PC-3 (cell line): ENCODE results near the gene NEK1. TPM values are rescaled to one million over a fixed set of nuclear protein-coding genes. Genes with fewer than 3 reads are reported as not detected.

ENCODE experiments used
- ATAC-seq: fragments of 200-7000 bp; cut with Tn5 transposase; 2 replicates; pipeline ENCODE4 v1.9.1; 2020; ENCODE audit warnings: mild to moderate bottlenecking, moderate library complexity
- Bru-seq: library from RNA; stranded (reverse); fragments of 400-500 nt; gene quantifications from one replicate; lab custom pipeline; 2021; lab: Mats Ljungman, UMichigan
- BruChase-seq, 2 experiments: library from RNA; stranded (reverse); fragments of 400-500 nt; gene quantifications; one replicate each; lab custom pipeline; 2021; lab: Mats Ljungman, UMichigan
- BruUV-seq: library from RNA; stranded (reverse); fragments of 400-500 nt; replicated peaks from 2 replicates; lab custom pipeline; 2021; lab: Mats Ljungman, UMichigan
- CTCF ChIA-PET: fragments of 300-600 bp; sonication (Branson Sonifier 250); formaldehyde crosslinking; loops from one replicate; lab custom pipeline; 2022; ENCODE audit warnings: antibody characterized with exemption; lab: Charles Lee
- POLR2A ChIA-PET: fragments of 300-600 bp; sonication (Branson Sonifier 250); formaldehyde crosslinking; loops from one replicate; lab custom pipeline; 2022; ENCODE audit warnings: antibody characterized with exemption; ENCODE audit not compliant: unreplicated experiment; lab: Charles Lee
- DNase-seq: peaks from one replicate; pipeline ENCODE4 v3.0.0-alpha.2; 2015
- H2AFZ ChIP-seq: fragments of 300-600 bp; sonication (generic); 2 replicates; pipeline ENCODE4 v1.6.0; 2016; ENCODE audit warnings: antibody characterized with exemption, low read length
- H3F3A ChIP-seq: fragments of 300-600 bp; sonication (generic); one replicate; pipeline ENCODE4 v1.6.0; 2017; ENCODE audit warnings: antibody characterized with exemption, low read length, control low read depth, mild to moderate bottlenecking; ENCODE audit not compliant: unreplicated experiment
- H3K27ac ChIP-seq: fragments of 300-600 bp; sonication (generic); 2 replicates; pipeline ENCODE4 v1.5.1; 2016; ENCODE audit warnings: mild to moderate bottlenecking, low read length
- H3K27me3 ChIP-seq: fragments of 300-600 bp; sonication (generic); 2 replicates; pipeline ENCODE4 v1.6.1; 2016; ENCODE audit warnings: low read length, mixed read lengths
- H3K36me3 ChIP-seq: fragments of 300-600 bp; sonication (generic); 2 replicates; pipeline ENCODE4 v1.6.1; 2016; ENCODE audit warnings: low read depth, mixed run types, low read length, mixed read lengths
- H3K4me1 ChIP-seq: fragments of 300-600 bp; sonication (generic); 2 replicates; pipeline ENCODE4 v1.5.1; 2016; ENCODE audit warnings: low read length; ENCODE audit not compliant: insufficient read depth
- H3K4me2 ChIP-seq: fragments of 300-600 bp; sonication (generic); 2 replicates; pipeline ENCODE4 v1.6.0; 2016; ENCODE audit warnings: low read length
- H3K4me3 ChIP-seq: fragments of 300-600 bp; sonication (generic); 2 replicates; pipeline ENCODE4 v1.5.1; 2016; ENCODE audit warnings: mild to moderate bottlenecking, low read length, mixed read lengths
- H3K79me2 ChIP-seq: fragments of 300-600 bp; sonication (generic); 2 replicates; pipeline ENCODE4 v1.6.1; 2017; ENCODE audit warnings: low read length, mixed read lengths
- H3K9ac ChIP-seq: fragments of 300-600 bp; sonication (generic); 2 replicates; pipeline ENCODE4 v1.6.0; 2016; ENCODE audit warnings: mild to moderate bottlenecking, low read length
- H3K9me2 ChIP-seq: fragments of 300-600 bp; sonication (generic); replicated peaks from 2 replicates; pipeline ENCODE4 v1.6.1; 2016; ENCODE audit warnings: mixed run types, low read length, mixed read lengths
- H3K9me3 ChIP-seq: fragments of 300-600 bp; sonication (generic); 2 replicates; pipeline ENCODE4 v1.6.1; 2016; ENCODE audit warnings: low read length, mixed read lengths
- H4K20me1 ChIP-seq: fragments of 300-600 bp; sonication (generic); 2 replicates; pipeline ENCODE4 v1.6.1; 2016; ENCODE audit warnings: low read length, mixed read lengths
- CTCF ChIP-seq: fragments of 300-600 bp; sonication (generic); conservative IDR thresholded peaks from 2 replicates; pipeline ENCODE4 v1.5.1; 2017; ENCODE audit warnings: antibody characterized with exemption, low read depth, mild to moderate bottlenecking, low read length
- EZH2 ChIP-seq: fragments of 300-600 bp; sonication (generic); IDR thresholded peaks from one replicate; pipeline ENCODE4 v1.6.1; 2017; ENCODE audit warnings: antibody characterized with exemption, mild to moderate bottlenecking, low read length; ENCODE audit not compliant: unreplicated experiment
- EZH2phosphoT487 ChIP-seq: fragments of 300-600 bp; sonication (generic); IDR thresholded peaks from 2 replicates; pipeline ENCODE4 v1.6.1; 2018; ENCODE audit warnings: mild to moderate bottlenecking, antibody characterized with exemption, low read length, borderline replicate concordance
- intact Hi-C: fragments of 100-400 bp; cut with micrococcal nuclease; formaldehyde crosslinking; loops from 2 replicates; pipeline ENCODE4 v1.9.0; 2023
- long read RNA-seq: library from polyadenylated mRNA; unstranded; transcript quantifications from one replicate; pipeline ENCODE4 v2.0.0, GENCODE V29; 2021; ENCODE audit not compliant: unreplicated experiment
- total RNA-seq: library from RNA; depleted of rRNA; stranded (reverse); fragments of >200 nt; gene quantifications from 2 replicates; pipeline ENCODE4 v1.2.3, GENCODE V29; 2014; rRNA removed

NEK1 gene
- total RNA-seq = 3.6 and 4.3 TPM in 2 replicates
- Bru-seq, nascent RNA = percentile 59 among the genes with signal in this experiment
- percentile 56 among the genes with signal in this experiment for BruChase-seq, experiment 1, labeled RNA remaining after a 6-hour chase
- BruChase-seq, experiment 2, labeled RNA remaining after a 2-hour chase = percentile 58 among the genes with signal in this experiment
- long read RNA-seq, partial matches to known transcripts = 7 of 12 reads
- long read RNA-seq, other reads (novel, unspliced or antisense) = 5 of 12 reads

GRCh38 chr4:169611991-169612870, at the start of gene NEK1:
NEK1 (minus strand) TSS chr4:169612583; CDS start chr4:169602630, 9,953 bp downstream.
- BruUV-seq = TSS peak; percentile 75
- intact Hi-C loops = loop anchor here (5.0 kb wide), 1 partner anchor 415 kb away; the partner anchor contains the start of gene MFAP3L
- ATAC-seq = peak; percentile 91
- H4K20me1 ChIP-seq = no peaks in the 10 kb centered on the region
- no peaks in the 10 kb centered on the region for H3K36me3 ChIP-seq
- no peaks in the 10 kb centered on the region for H3F3A ChIP-seq
- H3K4me2 ChIP-seq = peak within 1 kb of the TSS; percentile 95
- H3K79me2 ChIP-seq = peaks cover 34% of the 10 kb centered on the region
- POLR2A ChIA-PET = interaction anchor here (0.6 kb wide), 2 partner anchors 145 to 722 kb away, joined by 3 read pairs; no protein-coding TSS in a partner anchor
- peak within 1 kb of the TSS; percentile 91 for H3K9ac ChIP-seq
- H3K27ac ChIP-seq = peak within 1 kb of the TSS; percentile 77
- no peak for TF ChIP-seq EZH2phosphoT487
- TF ChIP-seq CTCF = no peak
- TF ChIP-seq EZH2 = no peak
- peaks cover 12% of the 10 kb centered on the region for H3K4me1 ChIP-seq
- CTCF ChIA-PET = interaction anchor here (0.5 to 1.1 kb wide), 3 partner anchors 8 to 260 kb away, joined by 3 read pairs; no protein-coding TSS in a partner anchor
- peak; percentile 83 for DNase-seq
- peak within 1 kb of the TSS; percentile 100 for H3K4me3 ChIP-seq
- H3K9me2 ChIP-seq = no peaks in the 10 kb centered on the region
- no peaks in the 10 kb centered on the region for H3K9me3 ChIP-seq
- H3K27me3 ChIP-seq = no peaks in the 10 kb centered on the region
- H2AFZ ChIP-seq = peak within 1 kb of the TSS; percentile 96

- CTCF ChIA-PET = no interaction called here
- ATAC-seq (no peak), DNase-seq (no peak)
- no peaks in the 10 kb centered on the region for H3K36me3 ChIP-seq
- no peaks in the 10 kb centered on the region for H3F3A ChIP-seq
- peak overlapping the region; percentile 74 for H3K4me3 ChIP-seq
- intact Hi-C loops = loop anchor here (5.0 kb wide), 1 partner anchor 61 kb away; no protein-coding TSS in a partner anchor
- peaks cover 42% of the 10 kb centered on the region for H3K4me1 ChIP-seq
- no peaks in the 10 kb centered on the region for H3K27me3 ChIP-seq
- peak overlapping the region; percentile 98 for H3K27ac ChIP-seq
- TF ChIP-seq CTCF (no peak), EZH2phosphoT487 (no peak)
- H3K79me2 ChIP-seq = peaks cover 28% of the 10 kb centered on the region
- no peak overlapping the region for H2AFZ ChIP-seq
- no peaks in the 10 kb centered on the region for H4K20me1 ChIP-seq
- peak overlapping the region; percentile 91; the same call in 1 of the 2 replicates for H3K9ac ChIP-seq
- H3K9me2 ChIP-seq = no peaks in the 10 kb centered on the region
- BruUV-seq = no TSS peak
- POLR2A ChIA-PET = no interaction called here
- peak overlapping the region; percentile 98 for H3K4me2 ChIP-seq
- H3K9me3 ChIP-seq = no peaks in the 10 kb centered on the region
These were observed 49.4 kb upstream of the NEK1 start for GRCh38 chr4:169661761-169662160.
